Hematopoietic multipotent progenitor cell treated with erythropoietin and hydrocortisone succinate and interleukin-3 and kit ligand, for 6 days (in vitro differentiated cells): ENCODE results near the gene AASDH.

Experiments used
- DNase-seq: peaks from one replicate; pipeline ENCODE4 v3.0.0-alpha.2; 2015

AASDH gene

GRCh38 chr4:56387023-56388001 is at the start of gene AASDH:
Gene AASDH, minus strand, starts transcription at chr4:56387491. Its CDS starts 3,192 bp downstream, at chr4:56384299.
- DNase-seq, result peak; percentile 95

GRCh38 chr4:56435140-56435926 is 48.0 kb upstream of the AASDH start, which contains the start of gene PPAT:
Gene PPAT, minus strand, starts transcription at chr4:56435615. Its CDS starts 138 bp downstream, at chr4:56435477.
- DNase-seq, result peak; percentile 98

- DNase-seq, result peak; percentile 80
Measured at GRCh38 chr4:56434599-56435139, 47.4 kb upstream of the AASDH start.

- no peak for DNase-seq
Measured at GRCh38 chr4:56433280-56433679, 46.0 kb upstream of the AASDH start.

- DNase-seq, result no peak
Measured at GRCh38 chr4:56430203-56430602, 42.9 kb upstream of the AASDH start.

GRCh38 chr4:56427179-56427578 is 39.9 kb upstream of the AASDH start:
- no peak for DNase-seq

- no peak for DNase-seq
Measured at GRCh38 chr4:56426273-56426672, 39.0 kb upstream of the AASDH start.

- DNase-seq, result no peak
Measured at GRCh38 chr4:56425518-56425917, 38.2 kb upstream of the AASDH start.

- DNase-seq, result peak; percentile 83
Measured at GRCh38 chr4:56424697-56425514, 37.6 kb upstream of the AASDH start.

GRCh38 chr4:56424176-56424575 is 36.9 kb upstream of the AASDH start:
- DNase-seq, result no peak

GRCh38 chr4:56417396-56417795 is 30.1 kb upstream of the AASDH start:
- no peak for DNase-seq

- DNase-seq, result no peak
Measured at GRCh38 chr4:56416349-56416748, 29.1 kb upstream of the AASDH start.

- no peak for DNase-seq
Measured at GRCh38 chr4:56414135-56414670, 26.9 kb upstream of the AASDH start.

- peak; percentile 81 for DNase-seq
Measured at GRCh38 chr4:56410247-56411062, 23.2 kb upstream of the AASDH start.

GRCh38 chr4:56409511-56410090 is 22.3 kb upstream of the AASDH start:
- no peak for DNase-seq

GRCh38 chr4:56408978-56409377 is 21.7 kb upstream of the AASDH start:
- DNase-seq, result no peak

GRCh38 chr4:56406151-56406550 is 18.9 kb upstream of the AASDH start:
- DNase-seq, result no peak

- no peak for DNase-seq
Measured at GRCh38 chr4:56405016-56405415, 17.7 kb upstream of the AASDH start.

GRCh38 chr4:56400560-56400959 is 13.3 kb upstream of the AASDH start:
- no peak for DNase-seq

- DNase-seq, result no peak
Measured at GRCh38 chr4:56391270-56391669, 4.0 kb upstream of the AASDH start.

- peak; percentile 82 for DNase-seq
Measured at GRCh38 chr4:56389558-56389957, 2.3 kb upstream of the AASDH start.
